ENCODE measurements around the gene SPINK1.

SPINK1 gene

GRCh38 chr5:147801461-147801860, 30.0 kb downstream of the SPINK1 start:
- H3K4me1 ChIP-seq (ENCODE audit: control insufficient read depth, low read depth, low read length), result no peaks in the 10 kb centered on the region
- no peak overlapping the region for H3K27ac ChIP-seq (ENCODE audit: low read length)
- no peak overlapping the region for H3K9ac ChIP-seq (ENCODE audit: low read length)
- H3K4me3 ChIP-seq (ENCODE audit: low read length), result no peak overlapping the region
- H3K36me3 ChIP-seq (ENCODE audit: control insufficient read depth, low read depth, low read length), result no peaks in the 10 kb centered on the region
- H3K9me3 ChIP-seq (ENCODE audit: control insufficient read depth, low read depth, low read length), result no peaks in the 10 kb centered on the region
- H3K27me3 ChIP-seq (ENCODE audit: control insufficient read depth, insufficient read depth, low read length), result no peaks in the 10 kb centered on the region

- no peaks in the 10 kb centered on the region for H3K27me3 ChIP-seq (ENCODE audit: control insufficient read depth, insufficient read depth, low read length)
- H3K36me3 ChIP-seq (ENCODE audit: control insufficient read depth, low read depth, low read length), result no peaks in the 10 kb centered on the region
- no peak overlapping the region for H3K4me3 ChIP-seq (ENCODE audit: low read length)
- H3K27ac ChIP-seq (ENCODE audit: low read length), result no peak overlapping the region
- no peaks in the 10 kb centered on the region for H3K4me1 ChIP-seq (ENCODE audit: control insufficient read depth, low read depth, low read length)
- no peak overlapping the region for H3K9ac ChIP-seq (ENCODE audit: low read length)
- H3K9me3 ChIP-seq (ENCODE audit: control insufficient read depth, low read depth, low read length), result no peaks in the 10 kb centered on the region
These were observed 31.0 kb downstream of the SPINK1 start for GRCh38 chr5:147800491-147800890.

- Histone ChIP-seq H3K36me3 (ENCODE audit: control insufficient read depth, low read depth, low read length) (no peaks in the 10 kb centered on the region), H3K27ac (ENCODE audit: low read length) (no peak overlapping the region), H3K4me3 (ENCODE audit: low read length) (no peak overlapping the region), H3K9ac (ENCODE audit: low read length) (no peak overlapping the region), H3K4me1 (ENCODE audit: control insufficient read depth, low read depth, low read length) (no peaks in the 10 kb centered on the region), H3K9me3 (ENCODE audit: control insufficient read depth, low read depth, low read length) (no peaks in the 10 kb centered on the region), H3K27me3 (ENCODE audit: control insufficient read depth, insufficient read depth, low read length) (no peaks in the 10 kb centered on the region)
These were observed 34.7 kb downstream of the SPINK1 start for GRCh38 chr5:147796556-147797308.

GRCh38 chr5:147791181-147791580, 40.3 kb downstream of the SPINK1 start:
- Histone ChIP-seq H3K9ac (ENCODE audit: low read length) (no peak overlapping the region), H3K27ac (ENCODE audit: low read length) (no peak overlapping the region)

GRCh38 chr5:147789820-147790219, 41.7 kb downstream of the SPINK1 start:
- Histone ChIP-seq H3K9ac (ENCODE audit: low read length) (no peak overlapping the region), H3K4me1 (ENCODE audit: control insufficient read depth, low read depth, low read length) (no peaks in the 10 kb centered on the region), H3K27me3 (ENCODE audit: control insufficient read depth, insufficient read depth, low read length) (no peaks in the 10 kb centered on the region), H3K9me3 (ENCODE audit: control insufficient read depth, low read depth, low read length) (no peaks in the 10 kb centered on the region), H3K27ac (ENCODE audit: low read length) (no peak overlapping the region), H3K36me3 (ENCODE audit: control insufficient read depth, low read depth, low read length) (no peaks in the 10 kb centered on the region), H3K4me3 (ENCODE audit: low read length) (no peak overlapping the region)

More at GRCh38 chr5:147791181-147791580, 40.3 kb downstream of the SPINK1 start:
- H3K27me3 ChIP-seq (ENCODE audit: control insufficient read depth, insufficient read depth, low read length), result no peaks in the 10 kb centered on the region
- H3K36me3 ChIP-seq (ENCODE audit: control insufficient read depth, low read depth, low read length), result no peaks in the 10 kb centered on the region
- no peaks in the 10 kb centered on the region for H3K4me1 ChIP-seq (ENCODE audit: control insufficient read depth, low read depth, low read length)
- H3K9me3 ChIP-seq (ENCODE audit: control insufficient read depth, low read depth, low read length), result no peaks in the 10 kb centered on the region
- H3K4me3 ChIP-seq (ENCODE audit: low read length), result no peak overlapping the region

- Histone ChIP-seq H3K9me3 (ENCODE audit: control insufficient read depth, low read depth, low read length) (no peaks in the 10 kb centered on the region), H3K4me3 (ENCODE audit: low read length) (no peak overlapping the region), H3K27ac (ENCODE audit: low read length) (no peak overlapping the region), H3K4me1 (ENCODE audit: control insufficient read depth, low read depth, low read length) (peaks cover 4% of the 10 kb centered on the region), H3K9ac (ENCODE audit: low read length) (no peak overlapping the region), H3K27me3 (ENCODE audit: control insufficient read depth, insufficient read depth, low read length) (no peaks in the 10 kb centered on the region), H3K36me3 (ENCODE audit: control insufficient read depth, low read depth, low read length) (no peaks in the 10 kb centered on the region)
These were observed 43.4 kb downstream of the SPINK1 start for GRCh38 chr5:147788023-147788422.

GRCh38 chr5:147786142-147786541, 45.3 kb downstream of the SPINK1 start:
- no peaks in the 10 kb centered on the region for H3K9me3 ChIP-seq (ENCODE audit: control insufficient read depth, low read depth, low read length)

GRCh38 chr5:147784146-147784987, 47.1 kb downstream of the SPINK1 start:
- H3K4me1 ChIP-seq (ENCODE audit: control insufficient read depth, low read depth, low read length), result peaks cover 24% of the 10 kb centered on the region
- no peaks in the 10 kb centered on the region for H3K36me3 ChIP-seq (ENCODE audit: control insufficient read depth, low read depth, low read length)
- H3K9me3 ChIP-seq (ENCODE audit: control insufficient read depth, low read depth, low read length), result no peaks in the 10 kb centered on the region
- H3K4me3 ChIP-seq (ENCODE audit: low read length), result no peak overlapping the region
- no peak overlapping the region for H3K9ac ChIP-seq (ENCODE audit: low read length)
- no peak overlapping the region for H3K27ac ChIP-seq (ENCODE audit: low read length)
- H3K27me3 ChIP-seq (ENCODE audit: control insufficient read depth, insufficient read depth, low read length), result no peaks in the 10 kb centered on the region

More at GRCh38 chr5:147786142-147786541, 45.3 kb downstream of the SPINK1 start:
- Histone ChIP-seq H3K4me1 (ENCODE audit: control insufficient read depth, low read depth, low read length) (peaks cover 6% of the 10 kb centered on the region), H3K9ac (ENCODE audit: low read length) (no peak overlapping the region), H3K36me3 (ENCODE audit: control insufficient read depth, low read depth, low read length) (no peaks in the 10 kb centered on the region), H3K27ac (ENCODE audit: low read length) (no peak overlapping the region), H3K27me3 (ENCODE audit: control insufficient read depth, insufficient read depth, low read length) (no peaks in the 10 kb centered on the region), H3K4me3 (ENCODE audit: low read length) (no peak overlapping the region)

GRCh38 chr5:147782110-147783028, 49.1 kb downstream of the SPINK1 start, which contains the start of gene JAKMIP2:
JAKMIP2 (minus strand) TSS chr5:147782728; CDS start chr5:147671806, 110,922 bp downstream.
- Histone ChIP-seq H3K9me3 (ENCODE audit: control insufficient read depth, low read depth, low read length) (no peaks in the 10 kb centered on the region), H3K27ac (ENCODE audit: low read length) (peak within 1 kb of the TSS; percentile 99), H3K4me3 (ENCODE audit: low read length) (peak within 1 kb of the TSS; percentile 98), H3K9ac (ENCODE audit: low read length) (peak within 1 kb of the TSS; percentile 95), H3K36me3 (ENCODE audit: control insufficient read depth, low read depth, low read length) (no peaks in the 10 kb centered on the region), H3K4me1 (ENCODE audit: control insufficient read depth, low read depth, low read length) (peaks cover 32% of the 10 kb centered on the region), H3K27me3 (ENCODE audit: control insufficient read depth, insufficient read depth, low read length) (no peaks in the 10 kb centered on the region)

GRCh38 chr5:147780924-147781573, 50.4 kb downstream of the SPINK1 start:
- Histone ChIP-seq H3K9ac (ENCODE audit: low read length) (peak overlapping the region; percentile 95), H3K36me3 (ENCODE audit: control insufficient read depth, low read depth, low read length) (no peaks in the 10 kb centered on the region), H3K27ac (ENCODE audit: low read length) (peak overlapping the region; percentile 38), H3K9me3 (ENCODE audit: control insufficient read depth, low read depth, low read length) (peaks cover 5% of the 10 kb centered on the region), H3K27me3 (ENCODE audit: control insufficient read depth, insufficient read depth, low read length) (no peaks in the 10 kb centered on the region), H3K4me3 (ENCODE audit: low read length) (peak overlapping the region; percentile 98), H3K4me1 (ENCODE audit: control insufficient read depth, low read depth, low read length) (peaks cover 32% of the 10 kb centered on the region)
